GM21515 (cell line): ENCODE data around the gene KRTAP4-7.
"Not testable (repeated sequence)": the region's sequence is repeated elsewhere in the genome, so short reads cannot be mapped to it uniquely, and the experiment has no call there.

Experiments used
- ATAC-seq: cut with Tn5 transposase; IDR thresholded peaks from one replicate; pipeline ENCODE4 v1.9.1; 2021; ENCODE audit not compliant: unreplicated experiment

Gene KRTAP4-7

DNA sequence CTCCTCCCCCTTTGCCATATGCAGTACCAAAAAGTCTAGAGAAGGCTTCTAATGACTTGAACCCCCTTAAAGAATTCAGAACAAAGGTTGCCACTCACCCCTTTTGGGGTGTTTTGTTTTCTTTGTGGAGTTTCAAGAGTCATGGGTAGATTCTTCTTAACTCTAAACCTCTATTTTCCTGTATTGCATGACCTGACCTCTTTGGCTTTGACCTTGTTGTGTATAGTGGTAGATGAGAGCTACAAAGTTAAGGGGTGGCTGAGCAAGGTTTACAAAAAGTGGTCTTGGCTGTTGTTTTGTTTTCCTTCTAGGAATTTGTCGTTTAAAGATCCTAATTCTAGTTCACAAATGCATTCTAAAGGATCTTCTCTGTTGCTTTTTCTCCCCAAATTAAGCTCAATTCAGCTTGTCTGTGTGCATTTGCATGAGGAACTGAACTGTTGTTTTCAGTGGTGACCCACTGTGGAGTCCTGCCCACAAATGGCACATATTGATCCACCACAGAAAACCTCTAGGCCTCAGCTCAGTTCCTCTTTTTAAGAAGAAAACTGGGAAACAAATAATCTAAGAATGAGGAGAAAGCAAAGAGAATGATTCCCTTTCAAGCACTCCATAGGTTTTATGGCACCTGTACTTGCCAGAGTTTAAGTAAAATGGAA lies 24.9 kb downstream of the KRTAP4-7 start:
- not testable (repeated sequence) for ATAC-seq

DNA sequence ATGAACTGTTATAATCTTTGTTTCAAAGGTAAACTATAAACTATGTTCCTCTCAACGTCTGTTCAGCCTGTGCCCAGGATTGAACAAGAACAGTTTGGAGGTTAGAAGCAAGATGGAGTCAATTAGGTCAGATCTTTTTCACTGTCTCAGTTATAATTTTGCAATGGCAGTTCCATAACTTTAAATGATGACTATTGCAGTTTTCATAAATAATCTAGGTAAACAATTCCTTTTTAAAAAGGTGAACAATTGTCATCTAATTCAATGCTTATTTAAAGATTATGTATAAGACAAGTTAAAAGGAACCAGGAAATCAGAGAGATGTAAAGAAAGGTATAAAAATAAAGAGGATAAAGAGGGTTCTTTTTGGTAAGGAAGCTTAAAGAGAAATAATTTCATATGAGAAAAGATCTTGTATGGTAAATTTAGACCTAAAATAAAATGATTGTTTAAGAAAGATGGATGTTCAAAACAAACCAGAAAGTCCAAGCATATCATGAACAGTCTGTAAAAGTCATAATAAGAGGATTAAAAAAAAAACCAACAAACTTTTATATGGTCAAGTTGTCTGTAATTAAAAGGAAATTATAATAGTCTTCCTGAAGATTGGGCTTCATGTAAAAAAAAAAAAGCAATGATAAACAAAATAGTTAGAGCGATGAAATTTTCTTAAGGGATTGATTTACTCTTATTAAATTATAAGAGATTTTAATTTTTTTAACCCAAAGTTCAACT lies 27.4 kb downstream of the KRTAP4-7 start:
- ATAC-seq = no peak

DNA sequence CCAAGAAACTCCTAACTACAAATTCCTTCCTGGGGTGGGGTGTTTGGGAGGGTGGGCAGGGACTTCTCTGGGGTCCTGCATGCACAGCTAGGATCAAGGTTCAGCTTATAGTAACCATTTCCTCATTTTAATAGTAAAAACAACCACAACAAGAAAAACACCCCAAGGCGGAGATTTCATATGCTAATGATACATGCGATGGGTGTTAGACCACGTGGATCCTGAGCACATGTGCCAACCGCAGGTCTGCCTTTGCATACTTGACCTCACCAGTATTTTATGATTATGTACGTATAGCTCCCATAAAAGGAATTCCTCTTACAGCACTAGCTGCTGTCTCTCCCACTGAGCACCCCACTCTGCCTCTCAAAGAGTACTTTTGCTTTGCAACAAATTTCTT lies 32.3 kb downstream of the KRTAP4-7 start:
- no peak for ATAC-seq

DNA sequence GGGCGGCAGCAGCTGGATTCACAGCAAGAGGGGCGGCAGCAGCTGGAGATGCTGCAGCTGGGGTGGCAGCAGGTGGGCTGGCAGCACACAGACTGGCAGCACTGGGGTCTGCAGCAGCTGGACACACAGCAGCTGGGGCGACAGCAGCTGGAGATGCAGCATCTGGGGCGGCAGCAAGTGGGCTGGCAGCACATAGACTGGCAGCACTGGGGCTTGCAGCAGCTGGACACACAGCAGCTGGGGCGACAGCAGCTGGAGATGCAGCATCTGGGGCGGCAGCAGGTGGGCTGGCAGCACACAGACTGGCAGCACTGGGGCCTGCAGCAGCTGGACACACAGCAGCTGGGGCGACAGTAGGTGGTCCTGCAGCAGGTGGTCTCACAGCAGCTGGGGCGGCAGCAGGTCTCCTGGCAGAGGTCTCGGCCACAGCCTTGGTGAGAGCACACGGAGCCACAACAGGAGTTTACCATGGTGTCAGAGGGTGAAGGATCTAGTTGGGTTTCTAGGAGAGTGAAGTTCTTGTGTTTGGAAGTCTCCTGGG lies 34.0 kb downstream of the KRTAP4-7 start, which contains the start of gene KRTAP4-11:
Gene KRTAP4-11, minus strand, starts transcription at position 528 of the 541 bp plus-strand sequence. Its CDS starts 58 bp downstream, at position 470.
- ATAC-seq = not testable (repeated sequence)

DNA sequence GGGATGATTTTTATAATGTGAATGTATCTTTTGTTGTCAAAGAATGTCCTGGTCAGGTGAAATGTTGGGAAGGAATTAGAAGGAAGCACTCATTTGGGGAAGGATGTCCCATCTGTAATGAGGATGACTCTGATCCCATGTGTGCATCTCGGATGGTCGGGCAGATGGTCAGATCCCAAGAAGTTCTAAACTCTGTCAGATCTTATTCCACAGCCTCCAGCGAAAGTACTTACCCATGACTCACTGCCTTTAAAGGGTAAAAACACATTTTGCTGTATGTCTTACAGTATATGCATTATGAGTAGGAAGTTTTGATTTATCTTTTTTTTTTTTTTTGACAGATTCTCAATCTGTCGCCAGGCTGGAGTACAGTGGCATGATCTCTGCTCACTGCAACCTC lies 34.8 kb downstream of the KRTAP4-7 start:
- ATAC-seq = no peak

DNA sequence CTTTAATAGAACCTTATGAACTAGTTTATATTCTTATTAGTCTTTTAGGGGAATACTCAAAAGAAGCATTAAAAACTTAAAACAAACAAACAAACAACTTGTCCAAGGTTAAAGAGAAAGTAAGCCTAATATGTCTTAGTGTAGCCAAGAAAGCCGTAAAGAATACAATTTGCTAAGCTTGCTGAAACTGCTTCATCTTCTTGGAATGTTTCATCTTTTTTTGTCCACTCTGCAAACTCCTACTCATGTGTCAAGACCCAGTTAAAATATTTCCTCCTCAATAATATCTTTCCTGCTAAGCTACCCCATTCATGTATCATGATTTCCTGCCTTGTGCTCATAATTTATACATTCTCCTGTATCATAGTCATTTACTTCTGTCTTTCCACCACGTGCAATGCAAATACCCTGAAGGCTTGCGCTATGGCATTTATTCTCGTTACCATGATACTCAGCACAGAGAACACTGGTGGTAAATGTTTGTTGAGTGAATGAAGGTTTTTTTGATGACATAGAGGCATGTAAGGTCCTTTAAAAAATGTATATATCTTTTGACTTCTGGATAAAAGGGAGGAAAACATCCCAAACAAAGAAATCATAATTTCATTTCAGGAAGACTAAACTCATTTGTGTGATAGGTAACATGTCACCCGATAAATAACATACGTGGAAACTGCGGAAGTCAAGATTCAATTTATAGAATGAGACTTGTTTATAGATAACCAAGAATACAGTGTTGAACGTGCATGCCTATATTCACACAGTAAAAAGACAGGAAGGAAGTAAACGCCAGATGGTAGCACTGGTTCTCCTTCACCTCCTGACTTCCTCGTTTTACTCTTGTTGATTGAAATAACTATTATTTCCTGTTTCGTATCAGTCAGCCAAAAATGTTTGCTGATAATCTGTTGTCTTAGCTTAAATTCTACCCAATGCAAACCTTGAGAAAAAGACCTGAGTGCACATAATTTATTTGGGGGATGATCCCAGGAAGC lies 36.0 kb downstream of the KRTAP4-7 start:
- ATAC-seq = not testable (repeated sequence)

DNA sequence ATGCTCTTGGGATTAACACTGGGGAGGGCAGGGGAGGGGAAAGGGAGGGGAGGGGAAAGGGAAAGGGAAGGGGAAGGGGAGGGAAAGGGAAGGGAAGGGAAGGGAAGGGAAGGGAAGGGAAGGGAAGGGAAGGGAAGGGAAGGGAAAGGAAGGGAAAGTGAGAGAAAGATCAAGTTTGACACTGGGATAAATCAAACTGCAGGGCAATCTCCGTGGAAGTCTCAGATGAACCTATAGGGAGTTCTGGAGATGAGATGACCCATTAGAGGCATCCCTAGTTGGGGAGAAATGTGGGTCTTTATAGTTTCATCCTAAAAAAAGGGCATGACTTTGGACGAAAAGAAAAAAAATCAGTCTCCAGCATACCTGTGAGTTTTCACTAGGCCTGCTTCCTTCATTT lies 37.8 kb downstream of the KRTAP4-7 start:
- no peak for ATAC-seq

DNA sequence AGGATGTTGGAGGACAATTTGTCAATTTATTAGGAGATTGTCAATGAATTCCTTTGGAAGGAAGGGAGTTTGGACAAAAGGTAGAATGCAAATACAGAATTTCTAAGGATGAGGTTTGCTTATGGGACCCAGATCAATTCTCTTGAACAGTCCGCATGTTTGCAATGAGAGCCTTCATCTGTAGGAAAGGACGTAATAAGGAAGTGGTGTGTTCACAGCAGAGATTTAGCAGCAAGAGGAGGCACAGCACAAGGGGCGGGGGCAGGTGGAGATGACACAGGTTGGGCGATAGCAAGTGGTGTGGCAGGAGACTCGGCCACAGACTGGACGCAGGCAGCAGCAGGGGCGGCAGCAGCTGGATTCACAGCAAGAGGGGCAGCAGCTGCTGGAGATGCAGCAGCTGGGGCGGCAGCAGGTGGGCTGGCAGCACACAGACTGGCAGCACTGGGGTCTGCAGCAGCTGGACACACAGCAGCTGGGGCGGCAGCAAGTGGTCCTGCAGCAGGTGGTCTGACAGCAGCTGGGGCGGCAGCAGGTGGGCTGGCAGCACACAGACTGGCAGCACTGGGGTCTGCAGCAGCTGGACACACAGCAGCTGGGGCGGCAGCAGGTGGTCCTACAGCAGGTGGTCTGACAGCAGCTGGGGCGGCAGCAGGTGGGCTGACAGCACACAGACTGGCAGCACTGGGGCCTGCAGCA lies 39.5 kb downstream of the KRTAP4-7 start:
- not testable (repeated sequence) for ATAC-seq

DNA sequence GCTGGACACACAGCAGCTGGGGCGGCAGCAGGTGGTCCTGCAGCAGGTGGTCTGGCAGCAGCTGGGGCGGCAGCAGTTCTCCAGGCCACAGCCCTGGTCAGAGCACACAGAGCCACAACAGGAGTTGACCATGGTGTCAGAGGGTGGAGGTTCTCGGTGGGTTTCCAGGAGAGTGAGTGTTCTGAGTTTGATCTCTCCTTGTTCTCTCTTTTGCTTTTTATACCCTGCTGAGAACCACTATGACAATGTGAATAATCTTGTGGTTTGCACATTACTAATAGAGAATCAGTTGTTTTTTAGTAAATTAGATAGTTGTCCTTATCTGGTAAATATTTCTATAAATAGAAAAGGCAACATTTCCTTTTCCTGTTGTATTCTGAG lies 40.0 kb downstream of the KRTAP4-7 start, which contains the start of gene KRTAP4-12:
Gene KRTAP4-12, minus strand, starts transcription at position 192 of the 381 bp plus-strand sequence. Its CDS starts 60 bp downstream, at position 132.
- ATAC-seq = not testable (repeated sequence)

DNA sequence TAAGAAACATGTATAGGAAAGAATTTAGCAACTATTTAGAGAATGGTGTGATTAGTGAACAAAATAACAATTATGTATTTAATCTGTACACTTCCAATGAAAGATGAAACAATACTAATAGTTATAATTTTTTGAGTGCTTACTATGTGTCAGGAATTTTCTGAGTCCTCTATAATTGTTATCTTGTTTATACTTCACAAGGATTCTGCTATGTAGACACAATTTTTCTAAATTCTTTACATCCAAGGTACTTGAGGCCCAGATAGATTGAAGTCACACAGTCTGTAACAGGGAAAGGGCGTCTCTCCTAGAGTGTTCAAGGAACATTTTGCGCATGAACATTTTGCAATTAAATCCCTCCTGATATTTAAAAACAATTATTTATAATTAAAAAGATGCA lies 41.1 kb downstream of the KRTAP4-7 start:
- ATAC-seq = no peak

DNA sequence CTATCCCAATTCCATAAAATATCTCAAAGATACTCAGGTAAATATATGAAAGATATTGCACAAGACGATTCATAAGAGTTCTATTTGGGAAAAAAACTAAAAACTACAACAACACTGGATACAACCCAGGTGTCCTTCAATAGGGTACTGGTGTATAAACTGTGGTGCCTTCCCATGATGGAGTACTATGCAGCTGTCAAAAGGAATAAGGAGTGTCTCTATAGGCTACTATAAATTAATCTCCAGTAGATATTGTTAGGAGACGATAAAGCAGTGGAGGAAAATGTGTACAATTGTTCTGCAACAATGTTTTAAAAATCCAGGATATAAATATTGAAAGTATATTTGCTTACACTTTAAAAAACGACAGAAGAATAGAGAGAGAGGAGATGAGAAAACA lies 42.5 kb downstream of the KRTAP4-7 start:
- no peak for ATAC-seq

DNA sequence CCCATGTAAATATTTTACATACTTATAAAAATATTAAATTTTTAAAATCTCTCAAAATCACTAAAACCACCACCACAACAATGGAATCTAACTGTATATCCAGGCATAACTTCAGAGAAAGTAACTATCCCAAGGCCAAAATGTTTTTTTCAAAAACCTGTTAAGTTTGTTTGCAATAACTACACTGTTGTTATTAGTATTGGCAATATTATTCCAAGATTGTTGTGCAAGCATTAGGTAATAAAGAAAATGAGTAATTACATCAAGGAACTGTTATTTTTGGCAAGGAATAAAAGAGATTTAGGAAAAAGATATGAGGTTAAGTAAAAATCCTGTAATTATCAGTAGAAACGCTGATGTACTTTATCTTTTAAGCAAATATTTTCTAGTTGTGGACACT lies 43.4 kb downstream of the KRTAP4-7 start:
- ATAC-seq = no peak

DNA sequence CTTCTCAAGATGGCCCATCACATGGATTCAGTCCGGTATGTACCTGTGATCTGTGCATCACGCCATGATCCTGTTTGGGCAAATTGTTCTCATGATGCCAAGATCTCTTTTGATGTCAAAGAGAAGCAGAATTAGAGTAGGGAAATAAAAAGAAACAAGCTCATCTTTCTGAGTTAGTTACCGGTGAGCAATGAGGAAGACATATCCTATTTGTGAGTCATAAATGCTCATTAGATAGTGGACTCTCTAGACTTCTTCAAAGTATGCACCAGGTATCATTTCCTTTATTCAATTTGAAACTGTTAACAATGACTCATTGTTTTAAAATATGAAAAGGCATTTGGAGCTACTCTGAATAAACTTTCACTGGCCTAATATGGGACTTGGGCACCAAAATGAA lies 48.0 kb downstream of the KRTAP4-7 start:
- no peak for ATAC-seq

DNA sequence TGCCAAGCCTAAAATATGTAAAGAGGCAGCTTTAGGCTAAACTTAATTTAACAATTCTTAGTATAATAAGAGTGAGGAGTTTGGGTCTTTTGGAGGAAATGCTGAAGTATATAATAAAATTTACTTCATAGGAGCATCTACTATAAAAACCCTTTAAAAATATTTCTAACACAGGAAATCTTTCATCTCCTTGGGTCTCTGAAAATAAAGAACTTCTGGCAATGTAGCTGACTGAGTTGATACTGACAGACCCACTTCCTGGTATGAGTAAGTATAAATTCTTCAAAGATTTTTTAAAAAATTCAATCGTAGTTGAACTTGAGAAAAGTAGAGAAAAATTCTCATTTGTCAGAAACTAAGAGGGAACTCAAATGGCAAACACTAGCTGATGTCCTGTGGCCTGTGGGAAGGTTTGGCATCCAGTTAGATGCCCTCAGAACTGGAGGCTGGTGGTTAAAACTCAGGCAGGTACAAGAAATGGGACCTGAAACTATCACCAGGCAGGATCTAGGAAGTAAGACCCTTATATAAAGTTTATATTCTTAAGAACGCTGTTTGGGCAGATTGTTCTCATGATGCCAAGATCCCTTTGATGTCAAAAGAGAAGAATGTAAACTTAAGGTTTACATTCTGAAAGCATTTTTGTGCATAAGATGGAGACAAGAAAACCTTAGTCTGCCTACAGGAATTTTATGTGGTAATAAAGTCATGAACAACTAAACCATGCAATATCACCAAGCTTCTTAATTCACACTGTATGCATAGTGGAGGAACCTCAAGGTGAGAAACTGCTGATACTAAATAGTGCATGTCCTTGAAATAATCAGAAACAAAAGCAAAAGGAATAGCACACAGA lies 50.2 kb downstream of the KRTAP4-7 start:
- ATAC-seq = no peak
